K562 (cell line): ENCODE results near the gene PHACTR2. TPM values are rescaled to one million over a fixed set of nuclear protein-coding genes. Genes with fewer than 3 reads are reported as not detected.

Source experiments
- ATAC-seq: fragments of 200-7000 bp; cut with Tn5 transposase; 3 replicates; pipeline ENCODE4 v1.9.1; 2020; ENCODE audit warnings: moderate library complexity
- BruUV-seq: library from RNA; stranded (reverse); fragments of 400-500 nt; replicated peaks from 2 replicates; lab custom pipeline; 2021; lab: Mats Ljungman, UMichigan
- CTCF ChIA-PET: fragments of 300-600 bp; formaldehyde crosslinking; extraction: SDS; loops from one replicate; lab custom pipeline; 2021; ENCODE audit warnings: low intra/inter-chr PET ratio; lab: Yijun Ruan, JAX
- POLR2A ChIA-PET: fragments of 300-600, 350-650 bp; sonication (Branson Sonifier 250); formaldehyde crosslinking; extraction: SDS; loops from one replicate; lab custom pipeline; 2021; ENCODE audit warnings: antibody characterized with exemption, inconsistent platforms; lab: Yijun Ruan, JAX
- DNase-seq, 4 experiments: peaks; one replicate each; pipeline versions ENCODE4 v3.0.0 to v3.0.0-alpha.2; 2011 to 2018; ENCODE audit warnings: low spot score in 3 of 4, mixed read lengths in 3 of 4; ENCODE audit errors: extremely low read depth in 1 of 4
- FAIRE-seq: peaks from 2 replicates; lab custom pipeline; 2011; peaks lifted over from hg19 to GRCh38; lab: Jason Lieb, UNC
- H2AFZ ChIP-seq: 2 replicates; pipeline ENCODE4 v1.6.0; 2011; ENCODE audit warnings: low read depth, low read length, control low read depth, inconsistent platforms
- H3K27ac ChIP-seq: fragments of 200-600 bp; 3 replicates; pipeline ENCODE4 v1.8.0; 2011; ENCODE audit warnings: low read depth, mild to moderate bottlenecking, control low read depth, inconsistent platforms, low read length, moderate library complexity, mixed read lengths; ENCODE audit errors: extremely low read depth
- H3K27me3 ChIP-seq, 2 experiments: fragments of 300-600 bp in 1 of 2; 2 replicates in 1 of 2; 3 replicates in 1 of 2; pipeline versions ENCODE4 v1.6.0 to v1.8.0; 2011; ENCODE audit warnings: inconsistent platforms in 2 of 2, low read length in 2 of 2, mild to moderate bottlenecking in 1 of 2, mixed read lengths in 1 of 2, moderate library complexity in 1 of 2; ENCODE audit not compliant: control insufficient read depth in 2 of 2, insufficient read depth in 2 of 2
- H3K36me3 ChIP-seq: fragments of 300-600 bp; 3 replicates; pipeline ENCODE4 v1.8.0; 2011; ENCODE audit warnings: mild to moderate bottlenecking, low read length, inconsistent platforms; ENCODE audit not compliant: control insufficient read depth, insufficient read depth
- H3K4me1 ChIP-seq, 2 experiments: fragments of 200-600 bp in 1 of 2; replicated peaks in 1 of 2; 2 replicates in 1 of 2; 3 replicates in 1 of 2; pipeline versions ENCODE4 v1.5.1 to v1.8.0; 2011; ENCODE audit warnings: inconsistent platforms in 2 of 2, low read length in 2 of 2, mild to moderate bottlenecking in 1 of 2, mixed read lengths in 1 of 2, moderate library complexity in 1 of 2; ENCODE audit not compliant: control insufficient read depth in 2 of 2, insufficient read depth in 2 of 2
- H3K4me2 ChIP-seq: 2 replicates; pipeline ENCODE4 v1.6.1; 2011; ENCODE audit warnings: low read length, control low read depth, inconsistent platforms, mixed read lengths; ENCODE audit not compliant: insufficient read depth
- H3K4me3 ChIP-seq: fragments of 200-600 bp; sonication (generic), shearing (Covaris generic); 2 replicates; pipeline ENCODE4 v1.5.1; 2016; ENCODE audit warnings: control low read depth, inconsistent platforms
- H3K79me2 ChIP-seq: fragments of 200-600 bp; 3 replicates; pipeline ENCODE4 v1.8.0; 2011; ENCODE audit warnings: low read length, inconsistent platforms; ENCODE audit not compliant: control insufficient read depth, insufficient read depth
- H3K9ac ChIP-seq, 2 experiments: 2 replicates each; pipeline versions ENCODE4 v1.6.0 to v1.6.1; 2011; ENCODE audit warnings: low read depth in 2 of 2, low read length in 2 of 2, control low read depth in 1 of 2, inconsistent platforms in 1 of 2, mild to moderate bottlenecking in 1 of 2, mixed read lengths in 1 of 2; ENCODE audit not compliant: insufficient read depth in 1 of 2
- H3K9me1 ChIP-seq: one replicate; pipeline ENCODE4 v1.6.0; 2011; ENCODE audit warnings: inconsistent platforms, mild to moderate bottlenecking, low read length, moderate library complexity; ENCODE audit not compliant: control insufficient read depth, insufficient read depth
- H3K9me3 ChIP-seq: replicated peaks from 2 replicates; pipeline ENCODE4 v1.5.1; 2011; ENCODE audit warnings: low read depth, low read length, inconsistent platforms; ENCODE audit not compliant: control insufficient read depth, insufficient read depth
- H4K20me1 ChIP-seq: replicated peaks from 2 replicates; pipeline ENCODE4 v1.6.1; 2011; ENCODE audit warnings: low read length, inconsistent platforms, mixed read lengths; ENCODE audit not compliant: control insufficient read depth, insufficient read depth
- CBFA2T2 ChIP-seq: fragments of 450-650 bp; conservative IDR thresholded peaks from 2 replicates; pipeline ENCODE4 v1.6.1; 2017; ENCODE audit warnings: mild to moderate bottlenecking
- ZBTB33 ChIP-seq: sonication (generic); formaldehyde crosslinking; IDR thresholded peaks from 2 replicates; pipeline ENCODE4 v1.8.1; 2023; ENCODE audit warnings: mild to moderate bottlenecking, missing genetic modification reagents
- WGBS: fragments of 100-300 bp; shearing (Covaris generic); methylation state at CpG from one replicate; pipeline ENCODE4 v1.1.6; 2016; ENCODE audit warnings: low coverage, mixed read lengths; ENCODE audit not compliant: insufficient coverage; ENCODE audit errors: missing lambda C conversion rate; 5-methylcytosine and 5-hydroxymethylcytosine counted together
- in situ Hi-C: fragments of 300-500 bp; cut with MboI; formaldehyde crosslinking; loops from 4 replicates; pipeline ENCODE4 v1.15.0; 2018; ENCODE audit warnings: inconsistent platforms, mixed read lengths
- intact Hi-C: fragments of 100-400 bp; cut with micrococcal nuclease; formaldehyde crosslinking; loops from 2 replicates; pipeline ENCODE4 v1.14.2; 2022
- polyA plus RNA-seq, 8 experiments: library from polyadenylated mRNA; depleted of rRNA in 4 of 8; stranded (reverse) in 5 of 8; unstranded in 3 of 8; fragments of >200 nt; fragmentation: Nextera tagmentation in 2 of 8; fragmentation: Illumina TruSeq in 1 of 8; extraction: Ambion mirVana in 2 of 8; extraction: Trizol in 1 of 8; gene quantifications; 2 replicates each; pipeline versions ENCODE4 v1.2.1 to v1.2.3, GENCODE V29; 2011 to 2014; ENCODE audit warnings: inconsistent platforms in 1 of 8, missing spikeins in 1 of 8
- total RNA-seq, 7 experiments: library from RNA; depleted of rRNA in 6 of 7; stranded (reverse); fragments of >200 nt in 6 of 7; fragmentation: Illumina TruSeq in 2 of 7; extraction: Trizol in 2 of 7; gene quantifications; 2 replicates each; pipeline versions ENCODE4 v1.2.1 to v1.2.3, GENCODE V29; 2011 to 2021; ENCODE audit warnings: low replicate concordance in 1 of 7

The PHACTR2 gene
- total and polyA plus RNA-seq, 9 of the 15 experiments (the other 6 are each of a cell fraction or from before 2014, with no cell fraction given), result 5.3 to 52.5 (median 22.9) TPM

- H3K79me2 ChIP-seq, result peaks cover 35% of the 10 kb centered on the region
- TF ChIP-seq CBFA2T2, result no peak
- 0 out of 2 replicates have a peak, but pooled peaks have one; percentile 13 for TF ChIP-seq ZBTB33 (CRISPR knock-in tag)
- TF ChIP-seq, all 486 proteins: peak for 1
- FAIRE-seq (no peak), DNase-seq (no peak), ATAC-seq (no peak)
- Histone ChIP-seq H3K27me3 (no peaks in the 10 kb centered on the region), H3K9ac (no peak overlapping the region), H3K9me3 (no peaks in the 10 kb centered on the region), H3K27ac (no peak overlapping the region), H3K36me3 (no peaks in the 10 kb centered on the region), H3K4me2 (no peak overlapping the region), H3K9me1 (no peaks in the 10 kb centered on the region), H3K4me1 (peaks cover 5% of the 10 kb centered on the region in 2 experiments; a peak in 3 of 5 replicates), H2AFZ (no peak overlapping the region), H3K4me3 (no peak overlapping the region), H4K20me1 (no peaks in the 10 kb centered on the region)
- intact Hi-C loops, result loop anchor here (5.0 kb wide), 2 partner anchors 131 to 166 kb away; partner anchors contain the start of gene LTV1
- ChIA-PET CTCF (no interaction called here), POLR2A (no interaction called here)
- in situ Hi-C loops, result no loop called here
- 80% methylated on average over 4 of the region's 4 CpGs for WGBS
- BruUV-seq, result no TSS peak
These were observed 1.2 kb upstream of the PHACTR2 start for GRCh38 chr6:143676437-143677045.
